ENCODE results near the gene ERN1. TPM values are rescaled to one million over a fixed set of nuclear protein-coding genes. Genes with fewer than 3 reads are reported as not detected.
"Not testable (repeated sequence)": the region's sequence is repeated elsewhere in the genome, so short reads cannot be mapped to it uniquely, and the experiment has no call there.

ERN1 gene
- total RNA-seq, 4 donors from 2014 or later = 14.6 to 54.4 (median 30.4) TPM

DNA sequence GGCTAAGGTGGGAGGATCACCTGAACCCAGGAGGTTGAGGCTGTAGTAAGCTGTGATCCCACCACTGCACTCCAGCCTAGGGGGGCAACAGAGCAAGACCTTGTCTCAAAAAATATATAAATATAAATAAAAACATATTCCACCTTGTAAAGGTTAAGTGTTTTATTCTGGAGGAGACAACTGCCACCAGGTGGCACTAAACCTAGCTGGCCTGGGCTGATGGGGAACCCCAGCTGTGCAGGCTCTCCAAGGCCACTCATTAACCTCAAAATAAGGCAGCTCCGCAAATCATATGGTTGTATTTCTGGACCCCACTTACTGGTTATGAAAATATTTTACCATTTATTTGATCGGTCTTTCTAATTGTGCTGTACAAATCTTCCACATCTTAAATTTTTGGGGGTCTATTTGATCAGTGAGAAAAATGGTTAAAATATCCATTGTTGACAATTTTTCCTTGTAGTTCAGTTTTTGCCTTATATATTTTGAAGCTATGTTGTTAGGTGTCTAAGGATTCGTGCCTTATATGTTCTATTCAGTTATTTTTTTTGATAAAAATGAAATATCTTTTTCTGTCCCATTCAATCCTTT is 101.0 kb downstream of the ERN1 start:
- TF ChIP-seq, protein P1, sequence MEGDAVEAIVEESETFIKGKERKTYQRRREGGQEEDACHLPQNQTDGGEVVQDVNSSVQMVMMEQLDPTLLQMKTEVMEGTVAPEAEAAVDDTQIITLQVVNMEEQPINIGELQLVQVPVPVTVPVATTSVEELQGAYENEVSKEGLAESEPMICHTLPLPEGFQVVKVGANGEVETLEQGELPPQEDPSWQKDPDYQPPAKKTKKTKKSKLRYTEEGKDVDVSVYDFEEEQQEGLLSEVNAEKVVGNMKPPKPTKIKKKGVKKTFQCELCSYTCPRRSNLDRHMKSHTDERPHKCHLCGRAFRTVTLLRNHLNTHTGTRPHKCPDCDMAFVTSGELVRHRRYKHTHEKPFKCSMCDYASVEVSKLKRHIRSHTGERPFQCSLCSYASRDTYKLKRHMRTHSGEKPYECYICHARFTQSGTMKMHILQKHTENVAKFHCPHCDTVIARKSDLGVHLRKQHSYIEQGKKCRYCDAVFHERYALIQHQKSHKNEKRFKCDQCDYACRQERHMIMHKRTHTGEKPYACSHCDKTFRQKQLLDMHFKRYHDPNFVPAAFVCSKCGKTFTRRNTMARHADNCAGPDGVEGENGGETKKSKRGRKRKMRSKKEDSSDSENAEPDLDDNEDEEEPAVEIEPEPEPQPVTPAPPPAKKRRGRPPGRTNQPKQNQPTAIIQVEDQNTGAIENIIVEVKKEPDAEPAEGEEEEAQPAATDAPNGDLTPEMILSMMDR (IDR thresholded peaks at IDR 0.05) = no peak
- ATAC-seq (ENCODE audit: low FRiP score) (peak; percentile 46), DNase-seq (ENCODE audit: low spot score) (peak; percentile 74)

DNA sequence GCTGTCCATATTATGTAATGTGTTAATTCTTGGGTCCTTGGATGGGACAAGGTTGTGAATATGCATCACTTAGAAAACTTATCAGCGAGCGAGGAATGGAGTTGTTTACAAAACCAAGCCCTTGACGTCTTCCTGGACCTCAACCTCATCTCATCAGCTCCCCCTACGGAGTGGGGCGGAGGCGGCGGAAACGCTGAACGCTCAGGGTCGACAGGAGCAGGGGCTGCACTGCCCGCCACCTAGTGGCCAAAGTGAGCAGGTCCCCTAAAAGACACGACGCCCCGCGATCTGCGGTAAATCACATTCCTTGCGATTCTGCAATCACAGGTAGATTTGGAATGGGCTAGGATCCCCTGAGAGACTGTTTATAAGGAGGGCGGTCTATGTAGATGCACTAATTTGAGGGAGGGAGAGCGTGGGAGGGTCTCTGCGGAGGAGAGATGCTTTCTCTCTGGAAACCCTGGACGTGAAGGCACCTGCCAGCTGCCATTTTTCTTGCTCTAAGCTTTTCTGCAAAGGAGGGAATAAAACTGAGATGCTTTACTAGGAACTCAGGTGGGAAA is 104.1 kb downstream of the ERN1 start:
- ATAC-seq (ENCODE audit: low FRiP score) (no peak), DNase-seq (ENCODE audit: low spot score) (peak; percentile 57)
- TF ChIP-seq, protein P1 (IDR thresholded peaks at IDR 0.05) = peak in 2 of 3 donors; percentile 58 to 82

DNA sequence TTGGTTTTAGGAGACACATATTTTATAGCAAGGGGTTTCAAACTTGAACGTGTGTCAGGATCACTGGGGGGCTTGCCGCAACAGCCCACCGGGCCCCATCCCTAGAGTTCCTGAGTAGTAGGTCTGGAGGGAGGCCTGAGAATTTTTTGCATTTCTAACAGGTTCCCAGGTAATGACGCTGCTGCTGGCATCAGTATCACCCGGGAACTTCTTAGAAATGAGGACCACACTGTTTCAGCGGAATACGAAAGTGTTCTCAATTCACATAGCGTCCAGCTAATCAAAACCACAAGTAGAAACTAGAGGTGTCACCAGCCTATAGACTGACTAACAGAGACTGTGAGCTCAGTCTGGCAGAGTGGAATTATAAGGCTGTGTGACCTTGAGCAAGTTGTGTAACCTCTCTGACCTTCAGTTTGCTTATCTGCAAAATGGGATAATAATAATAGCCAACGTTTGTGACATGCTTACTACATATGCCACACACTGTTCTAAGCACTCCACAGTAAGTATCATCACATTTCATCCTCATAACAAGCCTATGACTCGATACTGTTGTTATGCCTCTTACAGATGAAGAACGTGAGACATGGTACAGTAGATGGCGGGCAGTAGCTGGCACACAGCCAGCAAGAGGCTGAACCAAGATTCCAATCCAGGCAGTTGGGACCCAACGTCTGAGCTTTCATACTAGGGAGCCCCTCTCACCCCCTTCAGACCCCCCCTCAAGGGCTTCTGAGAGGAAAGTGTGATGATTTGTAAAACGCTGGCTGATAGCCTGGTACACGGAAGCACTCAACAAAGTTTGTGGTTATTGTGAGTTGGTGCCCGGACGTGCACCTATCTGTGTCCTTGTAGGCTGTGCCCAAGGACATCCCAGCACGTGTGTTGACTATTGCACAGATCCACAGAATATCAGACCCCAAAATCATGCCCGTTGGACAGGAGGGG is 104.9 kb downstream of the ERN1 start:
- TF ChIP-seq, protein P1 (IDR thresholded peaks at IDR 0.05) = no peak
- no peak for DNase-seq (ENCODE audit: low spot score)
- ATAC-seq (ENCODE audit: low FRiP score) = no peak

DNA sequence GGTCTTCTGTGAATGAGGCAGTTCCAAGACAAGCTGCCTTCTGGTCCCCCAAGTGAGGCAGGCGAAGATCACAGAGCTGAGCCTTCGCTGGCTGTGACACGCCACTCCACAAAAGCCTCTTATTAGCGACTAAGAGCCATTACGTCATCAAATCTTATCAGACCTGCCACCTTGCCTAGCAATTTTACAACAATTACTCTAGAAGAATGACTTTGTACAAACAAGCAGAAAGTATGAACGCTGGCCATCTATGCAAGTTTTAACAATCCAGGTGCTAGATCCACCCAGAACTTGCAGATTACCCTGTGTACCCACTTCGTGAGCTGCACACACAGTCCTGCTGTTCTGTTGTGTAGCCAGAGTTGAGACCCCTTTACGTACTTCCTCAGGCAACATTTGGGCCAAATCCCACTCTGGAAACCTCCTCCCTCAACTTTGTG is 105.7 kb downstream of the ERN1 start:
- DNase-seq (ENCODE audit: low spot score) (no peak), ATAC-seq (ENCODE audit: low FRiP score) (no peak)
- TF ChIP-seq, protein P1 (IDR thresholded peaks at IDR 0.05) = no peak

DNA sequence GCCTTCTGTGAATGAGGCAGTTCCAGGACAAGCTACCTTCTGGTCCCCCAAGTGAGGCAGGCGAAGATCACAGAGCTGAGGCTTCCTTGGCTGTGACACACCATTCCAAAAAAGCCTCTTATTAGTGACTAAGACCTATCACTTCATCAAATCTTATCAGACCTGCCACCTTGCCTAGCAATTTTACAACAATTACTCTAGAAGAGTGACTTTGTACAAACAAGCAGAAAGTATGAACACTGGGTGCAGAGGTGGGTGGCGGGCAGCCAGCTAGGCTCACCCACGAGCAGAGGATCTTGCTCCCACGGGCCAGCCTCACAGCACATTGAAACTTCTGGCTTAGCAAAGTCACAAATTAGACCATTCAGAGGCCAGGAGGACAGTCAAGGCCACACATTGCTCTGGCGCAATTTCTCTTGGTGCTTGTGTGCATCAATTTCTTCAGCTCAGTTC is 107.3 kb downstream of the ERN1 start:
- TF ChIP-seq, protein P1 (IDR thresholded peaks at IDR 0.05) = no peak
- no peak for DNase-seq (ENCODE audit: low spot score)
- ATAC-seq (ENCODE audit: low FRiP score) = no peak

DNA sequence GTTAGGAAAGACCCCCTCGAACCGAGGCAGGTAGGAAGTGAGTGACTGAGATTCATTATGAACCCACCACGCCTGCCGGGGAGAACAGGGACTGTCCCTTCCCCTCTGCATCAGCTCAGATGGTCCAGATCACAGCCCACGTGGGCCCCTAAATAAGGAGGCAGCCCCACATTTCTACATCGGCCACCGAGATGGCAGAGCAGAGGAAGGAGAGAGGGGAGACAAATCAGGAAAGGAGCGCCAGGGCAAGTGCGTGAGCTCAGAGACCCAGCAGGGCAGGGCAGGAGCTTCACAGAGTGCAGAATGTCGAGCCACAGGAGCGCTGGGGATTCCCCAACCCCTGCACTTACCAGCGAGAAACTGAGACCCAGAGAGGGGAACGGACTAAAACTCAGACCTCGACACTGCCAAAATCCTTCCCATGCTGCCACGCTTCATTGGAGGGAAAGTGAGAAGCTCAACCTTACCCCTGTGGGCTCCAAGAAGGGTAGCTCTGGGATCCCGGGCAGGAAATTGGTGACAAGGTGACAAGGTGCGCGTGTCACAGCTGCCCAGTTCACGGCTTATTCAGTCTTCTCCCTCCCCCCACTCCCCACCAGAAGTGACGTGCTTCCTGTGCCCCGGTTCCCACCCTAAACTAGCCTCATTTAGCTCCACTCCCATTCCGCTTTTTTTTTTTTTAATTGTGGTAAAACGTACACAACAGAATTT is 109.7 kb downstream of the ERN1 start, which contains the start of gene ICAM2:
ICAM2 (minus strand) TSS at position 578 of the 711 bp plus-strand sequence. CDS start 13,942 bp downstream, outside the sequence.
- TF ChIP-seq, protein P1 (IDR thresholded peaks at IDR 0.05) = no peak
- DNase-seq (ENCODE audit: low spot score) = no peak
- ATAC-seq (ENCODE audit: low FRiP score) = peak; percentile 48

DNA sequence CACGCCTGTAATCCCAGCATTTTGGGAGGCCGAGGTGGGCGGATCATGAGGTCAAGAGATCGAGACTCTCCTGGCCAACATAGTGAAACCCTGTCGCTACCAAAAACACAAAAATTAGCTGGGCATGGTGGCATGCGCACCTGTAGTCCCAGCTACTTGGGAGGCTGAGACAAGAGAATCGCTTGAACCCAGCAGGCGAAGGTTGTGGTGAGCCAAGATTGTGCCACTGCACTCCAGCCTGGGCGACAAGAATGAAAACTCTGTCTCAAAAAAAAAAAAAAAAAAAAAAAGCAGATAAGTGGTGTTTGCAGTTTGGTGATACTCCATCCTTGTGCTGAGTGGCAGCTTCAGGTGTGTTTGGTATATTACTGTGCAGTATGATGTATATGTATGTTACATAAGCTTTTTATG is 110.4 kb downstream of the ERN1 start:
- DNase-seq (ENCODE audit: low spot score) = not testable (repeated sequence)

More for the DNA sequence above, 110.4 kb downstream of the ERN1 start:
- ATAC-seq (ENCODE audit: low FRiP score) = not testable (repeated sequence)

All from omental fat pad (tissue), 4 donors.